Prostate gland (tissue), 2 donors: ENCODE data around the gene CD69.

Experiments used
- POLR2A ChIP-seq: fragments of 450-650 bp; IDR thresholded peaks from one replicate; pipeline ENCODE4 v1.6.1; 2016; ENCODE audit warnings: antibody characterized with exemption, mild to moderate bottlenecking
- TF ChIP-seq, protein P1 (sequence below), 4 experiments: fragments of 200-600 bp in 2 of 4; fragments of 450-650 bp in 2 of 4; sonication (generic) in 2 of 4; IDR thresholded peaks; 1 replicate in 3 of 4; 2 replicates in 1 of 4; pipeline ENCODE4 v1.5.1; 2016 to 2019; ENCODE audit warnings: antibody characterized with exemption in 4 of 4, mild to moderate bottlenecking in 2 of 4, moderate library complexity in 2 of 4

DNA sequence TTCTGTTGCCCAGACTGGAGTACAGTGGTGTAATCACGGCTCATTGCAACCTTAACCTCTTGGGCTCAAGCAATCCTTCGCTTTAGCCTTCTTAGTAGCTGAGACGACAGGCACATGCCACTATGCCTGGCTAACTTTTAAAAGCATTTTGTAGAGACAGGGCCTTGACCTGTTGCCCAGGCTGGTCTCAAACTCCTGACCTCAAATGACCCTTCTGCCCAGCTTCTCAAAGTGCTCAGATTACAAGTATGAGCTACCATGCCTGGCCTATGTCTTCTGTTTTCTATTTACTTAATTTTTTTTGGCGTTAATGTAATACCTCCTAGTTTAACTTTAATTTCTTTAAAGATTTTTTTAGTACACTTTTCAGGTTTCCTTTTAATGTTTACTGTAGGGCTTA lies 46.0 kb upstream of the CD69 start:
- TF ChIP-seq, protein P1, sequence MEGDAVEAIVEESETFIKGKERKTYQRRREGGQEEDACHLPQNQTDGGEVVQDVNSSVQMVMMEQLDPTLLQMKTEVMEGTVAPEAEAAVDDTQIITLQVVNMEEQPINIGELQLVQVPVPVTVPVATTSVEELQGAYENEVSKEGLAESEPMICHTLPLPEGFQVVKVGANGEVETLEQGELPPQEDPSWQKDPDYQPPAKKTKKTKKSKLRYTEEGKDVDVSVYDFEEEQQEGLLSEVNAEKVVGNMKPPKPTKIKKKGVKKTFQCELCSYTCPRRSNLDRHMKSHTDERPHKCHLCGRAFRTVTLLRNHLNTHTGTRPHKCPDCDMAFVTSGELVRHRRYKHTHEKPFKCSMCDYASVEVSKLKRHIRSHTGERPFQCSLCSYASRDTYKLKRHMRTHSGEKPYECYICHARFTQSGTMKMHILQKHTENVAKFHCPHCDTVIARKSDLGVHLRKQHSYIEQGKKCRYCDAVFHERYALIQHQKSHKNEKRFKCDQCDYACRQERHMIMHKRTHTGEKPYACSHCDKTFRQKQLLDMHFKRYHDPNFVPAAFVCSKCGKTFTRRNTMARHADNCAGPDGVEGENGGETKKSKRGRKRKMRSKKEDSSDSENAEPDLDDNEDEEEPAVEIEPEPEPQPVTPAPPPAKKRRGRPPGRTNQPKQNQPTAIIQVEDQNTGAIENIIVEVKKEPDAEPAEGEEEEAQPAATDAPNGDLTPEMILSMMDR (IDR thresholded peaks at IDR 0.05) = no peak
- TF ChIP-seq POLR2A = no peak
